Skeletal muscle cell (primary cell): ENCODE measurements around the gene SYT6.

Experiments
- DNase-seq: peaks from one replicate; pipeline ENCODE4 v3.0.0-alpha.2; 2010; ENCODE audit warnings: low read depth
- H3K4me3 ChIP-seq: 2 replicates; pipeline ENCODE4 v1.5.1; 2011; ENCODE audit warnings: low read depth, mild to moderate bottlenecking, control low read depth, low read length, moderate library complexity

SYT6 gene

GRCh38 chr1:114040273-114041015 is 113.2 kb downstream of the SYT6 start:
- peak; percentile 36 for DNase-seq

More at GRCh38 chr1:114040273-114041015, 113.2 kb downstream of the SYT6 start:
- no peak overlapping the region for H3K4me3 ChIP-seq
